Tibial nerve (tissue), 4 donors: ENCODE measurements around the gene DUSP1.

Experiments used
- CTCF ChIP-seq, 5 experiments: fragments of 200-600 bp in 3 of 5; fragments of 450-650 bp in 2 of 5; sonication (generic) in 3 of 5; IDR thresholded peaks; one replicate each; pipeline ENCODE4 v1.5.1; 2016 to 2019; ENCODE audit warnings: antibody characterized with exemption in 5 of 5, mild to moderate bottlenecking in 3 of 5, moderate library complexity in 2 of 5
- EP300 ChIP-seq, 2 donors: sonication (generic); formaldehyde crosslinking; IDR thresholded peaks; one replicate each; pipeline ENCODE4 v1.6.1; 2017; ENCODE audit warnings: antibody characterized with exemption in 2 of 2, mild to moderate bottlenecking in 1 of 2
- POLR2A ChIP-seq, 2 donors: fragments of 450-650 bp; IDR thresholded peaks; one replicate each; pipeline ENCODE4 v1.6.1; 2017; ENCODE audit warnings: antibody characterized with exemption in 2 of 2, mild to moderate bottlenecking in 2 of 2, moderate library complexity in 2 of 2

GRCh38 chr5:172725273-172725672, 45.7 kb downstream of the DUSP1 start:
- TF ChIP-seq EP300 (IDR thresholded peaks at IDR 0.05) (no peak), POLR2A (IDR thresholded peaks at IDR 0.05) (no peak), CTCF (IDR thresholded peaks at IDR 0.05) (no peak)
